HG02973 (cell line): Measurements from ENCODE around the gene TSHZ2.
"Not testable (repeated sequence)": the region's sequence is repeated elsewhere in the genome, so short reads cannot be mapped to it uniquely, and the experiment has no call there.

Source experiments
- ATAC-seq: cut with Tn5 transposase; IDR thresholded peaks from one replicate; pipeline ENCODE4 v1.9.1; 2021; ENCODE audit warnings: moderate library complexity; ENCODE audit not compliant: unreplicated experiment

TSHZ2 gene

GRCh38 chr20:53523615-53524014, 551.5 kb downstream of the TSHZ2 start:
- not testable (repeated sequence) for ATAC-seq

- no peak for ATAC-seq
Measured at GRCh38 chr20:53524589-53525312, 552.6 kb downstream of the TSHZ2 start.

DNA sequence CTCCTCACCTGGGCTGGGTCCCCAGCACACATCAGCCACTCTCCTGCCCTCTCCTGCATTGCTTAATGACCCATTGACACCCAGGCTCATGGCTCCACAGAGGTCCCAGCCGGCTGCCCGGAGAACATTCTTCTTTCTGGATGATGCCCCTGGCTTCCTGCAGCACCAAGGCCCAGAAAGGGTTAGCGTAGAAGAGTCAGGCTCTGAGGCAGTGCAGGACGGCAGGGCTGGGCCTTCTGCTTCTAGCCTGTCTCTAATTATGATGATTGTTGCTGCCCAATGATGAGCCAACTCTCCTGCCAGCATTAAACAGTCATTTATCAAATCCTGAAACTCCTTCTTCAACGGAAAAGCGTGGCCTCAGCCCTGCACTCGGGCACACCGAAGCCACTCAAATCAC, 555.0 kb downstream of the TSHZ2 start:
- ATAC-seq = no peak

- no peak for ATAC-seq
Measured at GRCh38 chr20:53529658-53530057, 557.5 kb downstream of the TSHZ2 start.

DNA sequence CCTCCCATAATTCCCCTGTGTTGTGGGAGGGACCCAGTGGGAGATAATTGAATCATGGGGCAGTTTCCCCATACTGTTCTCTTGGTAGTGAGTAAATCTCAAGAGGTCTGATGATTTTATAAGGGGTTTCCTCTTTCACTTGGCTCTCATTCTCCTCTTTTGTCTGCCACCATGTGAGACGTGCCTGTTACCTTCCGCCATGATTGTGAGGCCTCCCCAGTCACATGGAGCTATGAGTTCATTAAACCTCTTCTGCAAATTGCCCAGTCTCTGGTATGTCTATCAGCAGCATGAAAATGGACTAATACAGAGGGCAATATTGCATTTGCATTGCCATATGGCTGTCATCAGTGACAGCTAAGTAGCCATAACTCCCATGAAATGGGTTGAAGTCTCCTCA, 558.3 kb downstream of the TSHZ2 start:
- no peak for ATAC-seq

DNA sequence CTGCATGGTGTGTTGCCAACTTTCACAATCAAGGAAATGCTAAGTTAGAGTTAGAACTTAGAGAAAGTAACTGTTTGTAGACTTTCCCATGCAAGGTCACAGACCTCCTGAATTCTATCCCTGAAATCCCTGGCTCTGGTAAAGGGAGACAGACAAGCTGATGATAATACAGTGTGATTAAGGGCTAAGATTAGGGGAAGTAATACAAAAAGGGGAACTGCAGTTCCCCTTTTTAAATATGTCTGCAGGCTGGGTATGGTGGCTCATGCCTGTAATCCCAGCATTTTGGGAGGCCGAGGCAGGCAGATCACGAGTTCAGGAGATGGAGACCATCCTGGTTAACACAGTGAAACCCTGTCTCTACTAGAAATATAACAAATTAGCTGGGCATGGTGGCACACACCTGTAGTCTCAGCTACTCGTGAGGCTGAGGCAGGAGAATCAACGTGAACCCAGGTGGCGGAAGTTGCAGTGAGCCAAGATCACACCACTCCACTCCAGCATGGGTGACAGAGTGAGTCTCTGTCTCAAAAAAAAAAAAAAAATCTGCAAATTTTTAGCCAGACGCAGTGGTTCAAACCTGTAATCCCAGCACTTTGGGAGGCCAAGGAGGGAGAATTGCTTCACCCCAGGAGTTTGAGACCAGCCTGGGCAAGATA, 560.6 kb downstream of the TSHZ2 start:
- ATAC-seq = not testable (repeated sequence)

- ATAC-seq = no peak
Measured at GRCh38 chr20:53533500-53533899, 561.3 kb downstream of the TSHZ2 start.

- ATAC-seq = no peak
Measured at GRCh38 chr20:53534037-53534436, 561.9 kb downstream of the TSHZ2 start.

GRCh38 chr20:53535878-53536277, 563.7 kb downstream of the TSHZ2 start:
- ATAC-seq = no peak

- ATAC-seq = not testable (repeated sequence)
Measured at GRCh38 chr20:53536382-53536781, 564.2 kb downstream of the TSHZ2 start.

DNA sequence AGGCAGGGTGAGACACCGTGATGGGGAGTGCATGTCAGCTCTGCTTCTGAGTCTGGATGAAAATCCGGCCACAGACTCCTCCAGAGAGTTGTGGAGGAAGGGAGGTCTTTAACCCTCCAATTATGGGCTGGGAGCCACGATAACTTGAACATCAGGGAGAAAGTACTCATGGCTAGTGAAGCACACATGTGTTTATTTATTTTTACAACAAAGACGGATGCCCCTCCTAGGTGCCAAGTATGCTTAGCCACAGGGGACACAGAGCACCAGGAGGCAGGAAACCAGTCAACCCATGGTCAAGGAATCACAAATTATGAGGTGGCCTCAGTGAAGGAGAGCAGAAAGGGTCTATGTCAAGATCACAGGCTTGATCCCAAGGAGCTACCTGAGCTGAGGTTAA, 567.4 kb downstream of the TSHZ2 start:
- ATAC-seq = no peak
